GM18499 (cell line): Measurements from ENCODE around the gene SYTL3.
"Not testable (repeated sequence)": the region's sequence is repeated elsewhere in the genome, so short reads cannot be mapped to it uniquely, and the experiment has no call there.

Experiments used
- ATAC-seq: cut with Tn5 transposase; IDR thresholded peaks from one replicate; pipeline ENCODE4 v1.9.1; 2021; ENCODE audit warnings: moderate number of reproducible peaks; ENCODE audit not compliant: insufficient read depth, unreplicated experiment

SYTL3 gene

GRCh38 chr6:158684745-158685324 lies 35.0 kb downstream of the SYTL3 start:
- ATAC-seq, result no peak

GRCh38 chr6:158686311-158686710 lies 36.5 kb downstream of the SYTL3 start:
- ATAC-seq, result no peak

GRCh38 chr6:158686791-158687381 lies 37.0 kb downstream of the SYTL3 start:
- peak; percentile 75 for ATAC-seq

- no peak for ATAC-seq
Observed at GRCh38 chr6:158687506-158687905, 37.7 kb downstream of the SYTL3 start.

- no peak for ATAC-seq
Observed at GRCh38 chr6:158688860-158689259, 39.0 kb downstream of the SYTL3 start.

GRCh38 chr6:158694913-158695312 lies 45.1 kb downstream of the SYTL3 start:
- ATAC-seq, result no peak

GRCh38 chr6:158697811-158698210 lies 48.0 kb downstream of the SYTL3 start:
- no peak for ATAC-seq

GRCh38 chr6:158698931-158699330 lies 49.1 kb downstream of the SYTL3 start:
- ATAC-seq, result no peak

- not testable (repeated sequence) for ATAC-seq
Observed at GRCh38 chr6:158701268-158701667, 51.4 kb downstream of the SYTL3 start.

- ATAC-seq, result no peak
Observed at GRCh38 chr6:158703111-158703836, 53.4 kb downstream of the SYTL3 start.

GRCh38 chr6:158703837-158704822 lies 54.3 kb downstream of the SYTL3 start:
- ATAC-seq, result peak; percentile 71

GRCh38 chr6:158705386-158706126 lies 55.7 kb downstream of the SYTL3 start:
- no peak for ATAC-seq

GRCh38 chr6:158706369-158706982 lies 56.6 kb downstream of the SYTL3 start:
- no peak for ATAC-seq

- ATAC-seq, result no peak
Observed at GRCh38 chr6:158707120-158707820, 57.4 kb downstream of the SYTL3 start.

- no peak for ATAC-seq
Observed at GRCh38 chr6:158707821-158708195, 58.0 kb downstream of the SYTL3 start.

- no peak for ATAC-seq
Observed at GRCh38 chr6:158708239-158708638, 58.4 kb downstream of the SYTL3 start.

- no peak for ATAC-seq
Observed at GRCh38 chr6:158709809-158710208, 60.0 kb downstream of the SYTL3 start.

- no peak for ATAC-seq
Observed at GRCh38 chr6:158711264-158711663, 61.4 kb downstream of the SYTL3 start.

GRCh38 chr6:158713469-158713868 lies 63.6 kb downstream of the SYTL3 start:
- ATAC-seq, result no peak
